ENCODE results near the gene RAB17.

Gene RAB17

GRCh38 chr2:237590272-237591140 lies at the start of gene RAB17:
TSS of gene RAB17 (minus strand) at chr2:237590734. CDS start at chr2:237586154, 4,580 bp downstream.
- DNase-seq (ENCODE audit: low read depth), result no peak

- DNase-seq (ENCODE audit: low read depth), result no peak
Observed at GRCh38 chr2:237639836-237640220, 49.3 kb upstream of the RAB17 start.

DNA sequence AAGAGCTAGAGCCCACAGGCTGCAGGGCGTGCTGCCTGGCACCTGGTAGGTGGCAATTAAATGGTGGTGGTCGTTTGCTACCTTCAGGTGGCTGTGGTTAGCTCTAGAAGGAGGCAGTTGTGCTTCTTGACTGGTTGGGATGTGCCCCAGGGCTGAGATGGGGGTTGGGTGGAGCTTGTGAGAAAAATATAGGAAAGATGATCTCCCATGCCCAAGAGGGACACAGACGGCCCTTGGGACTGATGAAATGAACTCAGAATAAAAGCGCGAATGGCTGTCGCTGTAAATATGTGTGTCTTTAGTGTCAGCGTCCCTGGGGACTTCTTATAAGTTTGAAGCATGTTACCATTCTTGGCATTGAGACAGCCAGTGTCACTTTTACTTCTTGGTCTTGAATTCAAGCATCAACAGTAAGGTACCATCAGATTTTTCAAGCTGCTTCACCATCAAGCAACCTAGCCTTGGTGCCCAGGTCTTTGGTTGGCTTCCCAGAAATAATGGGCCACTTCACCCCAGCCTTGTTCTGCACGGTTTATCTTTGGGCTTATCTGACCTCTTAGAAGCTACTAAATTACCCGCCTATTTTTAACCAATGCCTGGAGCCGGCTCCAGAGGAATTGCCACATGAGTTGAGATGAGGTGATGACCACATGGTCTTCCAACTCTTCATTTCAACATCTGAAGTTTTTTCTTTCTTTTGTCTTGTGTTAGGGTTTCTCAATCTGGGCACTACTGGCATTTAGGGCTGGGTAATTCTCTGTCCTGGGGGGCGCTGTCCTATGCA lies 48.7 kb upstream of the RAB17 start:
- no peak for DNase-seq (ENCODE audit: low read depth)

DNA sequence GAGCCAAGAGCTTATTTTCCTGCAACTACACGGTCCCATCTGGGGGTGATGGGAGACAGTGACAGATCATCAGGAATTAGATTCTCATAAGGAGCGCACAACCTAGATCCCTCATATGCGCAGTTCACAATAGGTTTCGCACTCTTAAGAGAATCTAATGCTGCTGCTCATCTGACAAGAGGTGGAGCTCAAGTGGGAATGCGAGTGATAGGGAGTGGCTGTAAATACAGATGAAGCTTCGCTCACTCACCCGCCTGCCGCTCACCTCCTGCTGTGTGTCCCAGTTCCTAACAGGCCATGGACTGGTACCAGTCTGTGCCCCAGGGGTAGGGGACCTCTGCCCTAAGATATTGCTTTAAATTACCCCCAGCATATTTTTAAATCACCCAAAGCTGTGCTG lies 47.6 kb upstream of the RAB17 start:
- no peak for DNase-seq (ENCODE audit: low read depth)

- DNase-seq (ENCODE audit: low read depth), result no peak
Observed at GRCh38 chr2:237637429-237638135, 47.0 kb upstream of the RAB17 start.

DNA sequence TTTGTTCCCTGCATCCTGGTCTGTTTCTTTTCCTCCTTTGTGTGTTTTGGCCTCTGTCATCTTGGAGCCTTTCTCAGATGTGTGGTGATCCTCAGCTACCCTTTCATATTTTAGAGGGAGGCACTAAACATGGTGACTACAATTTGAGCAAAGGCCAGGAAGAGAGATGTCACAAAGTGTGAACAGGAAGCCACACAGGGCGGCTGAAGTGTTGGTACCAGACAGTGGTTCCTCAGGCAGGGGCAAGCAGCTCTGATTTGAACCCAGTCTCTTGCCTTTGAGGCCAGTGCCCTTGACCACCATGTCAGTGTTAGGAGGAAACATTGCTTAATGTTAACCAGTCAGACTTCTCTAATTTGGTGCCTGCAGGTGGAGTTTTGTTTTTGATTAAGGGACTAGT lies 46.0 kb upstream of the RAB17 start:
- DNase-seq (ENCODE audit: low read depth), result no peak

- DNase-seq (ENCODE audit: low read depth), result no peak
Observed at GRCh38 chr2:237633061-237633561, 42.6 kb upstream of the RAB17 start.

DNA sequence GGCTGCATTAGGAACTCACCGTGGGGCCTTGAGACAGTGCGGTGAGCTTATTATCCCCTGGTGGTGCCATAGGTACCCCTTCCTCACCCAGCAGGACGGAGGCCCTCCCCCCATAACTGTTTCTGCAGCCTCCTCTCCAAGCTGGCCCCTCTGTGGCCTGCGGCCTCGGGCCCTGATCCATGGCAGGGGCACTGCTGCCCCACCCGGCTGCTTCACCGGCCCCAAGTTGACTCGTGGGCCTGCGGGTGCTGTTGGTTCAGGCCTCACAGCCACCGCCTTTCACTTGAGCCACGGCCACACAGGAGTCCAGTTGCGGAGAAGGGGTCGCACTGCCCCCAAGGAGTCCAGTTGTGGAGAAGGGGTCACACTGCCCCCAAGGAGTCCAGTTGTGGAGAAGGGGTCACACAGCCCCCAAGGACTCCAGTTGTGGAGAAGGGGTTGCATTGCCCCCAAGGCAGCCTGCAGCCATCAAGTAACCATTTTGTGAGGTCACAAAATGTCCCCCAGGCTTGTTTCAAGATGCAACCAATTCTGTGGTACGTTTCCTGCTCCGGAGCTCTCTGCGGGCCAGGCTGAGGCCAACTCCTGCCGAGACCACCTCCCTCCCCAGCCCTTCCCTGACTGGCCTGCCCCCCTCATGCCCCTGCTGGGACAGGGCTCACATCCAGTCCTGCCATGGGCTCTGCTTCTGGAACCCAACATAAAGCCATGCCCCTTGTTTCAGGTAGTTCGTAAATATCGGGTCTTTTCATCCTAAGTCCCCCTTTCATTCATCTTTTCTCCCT lies 41.5 kb upstream of the RAB17 start:
- DNase-seq (ENCODE audit: low read depth), result no peak

- DNase-seq (ENCODE audit: low read depth), result no peak
Observed at GRCh38 chr2:237631007-237631785, 40.7 kb upstream of the RAB17 start.

GRCh38 chr2:237630216-237631000 lies 39.9 kb upstream of the RAB17 start:
- no peak for DNase-seq (ENCODE audit: low read depth)

GRCh38 chr2:237629739-237630138 lies 39.2 kb upstream of the RAB17 start:
- DNase-seq (ENCODE audit: low read depth), result peak; percentile 67

DNA sequence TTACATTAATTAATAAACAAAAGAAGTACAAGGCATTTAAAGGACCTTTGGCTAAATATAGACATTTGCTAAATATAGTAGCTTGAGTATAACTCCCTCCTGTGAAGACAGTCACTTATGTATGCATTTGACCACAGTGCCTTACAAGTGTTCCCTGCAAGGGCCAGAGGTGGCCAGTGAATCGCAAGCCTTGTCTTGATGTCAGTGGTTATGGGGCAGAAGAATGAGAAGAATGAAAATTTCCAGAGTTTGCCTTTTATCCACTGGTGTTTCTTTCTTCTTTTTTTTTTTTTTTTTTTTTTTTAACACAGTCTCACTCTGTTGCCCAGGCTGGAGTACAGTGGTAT lies 38.6 kb upstream of the RAB17 start:
- no peak for DNase-seq (ENCODE audit: low read depth)

GRCh38 chr2:237628247-237629187 lies 38.0 kb upstream of the RAB17 start:
- no peak for DNase-seq (ENCODE audit: low read depth)

DNA sequence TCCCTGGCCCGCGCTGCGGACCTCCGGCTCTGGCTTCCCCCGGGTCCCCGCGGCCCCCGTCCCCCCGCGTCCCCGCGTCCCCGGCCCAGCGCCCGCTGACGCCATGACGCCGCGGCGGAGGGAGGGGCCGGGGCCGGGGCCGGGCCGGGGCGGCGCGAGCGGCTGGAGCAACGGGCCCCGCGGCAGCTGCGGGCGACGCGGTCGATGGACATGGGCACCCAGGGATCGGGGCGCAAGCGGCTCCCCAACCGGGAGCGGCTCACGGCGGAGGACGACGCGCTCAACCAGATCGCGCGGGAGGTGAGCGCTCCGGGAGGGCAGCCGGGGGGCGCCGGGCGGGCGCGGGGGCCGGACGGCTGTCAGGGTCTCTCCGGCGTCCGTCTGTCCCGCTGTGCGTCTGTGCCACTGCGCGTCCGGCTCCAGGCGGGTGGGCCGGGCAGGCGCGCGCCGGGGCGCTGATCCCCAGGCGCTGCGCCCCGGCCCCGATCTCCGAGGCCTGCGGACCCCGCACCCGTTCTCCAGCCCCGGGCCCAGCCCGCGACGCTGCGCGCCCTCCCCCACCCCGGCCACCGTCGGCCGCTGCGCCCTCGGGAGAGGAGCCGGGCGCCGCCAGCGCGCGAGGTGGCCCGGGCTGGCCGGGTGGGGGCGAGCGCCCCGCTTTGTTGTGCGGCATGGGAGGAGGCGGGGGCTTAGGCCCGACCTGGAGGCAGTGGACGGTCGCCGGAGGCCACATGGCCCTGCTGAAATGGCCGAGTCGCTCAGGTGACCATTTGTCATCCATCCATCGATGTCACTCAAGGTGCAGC lies 37.1 kb upstream of the RAB17 start, which contains the start of gene LRRFIP1:
Gene LRRFIP1 (plus strand): TSS at position 147 of the 806 bp plus-strand sequence. CDS start 58 bp downstream, at position 205.
- DNase-seq (ENCODE audit: low read depth), result no peak

DNA sequence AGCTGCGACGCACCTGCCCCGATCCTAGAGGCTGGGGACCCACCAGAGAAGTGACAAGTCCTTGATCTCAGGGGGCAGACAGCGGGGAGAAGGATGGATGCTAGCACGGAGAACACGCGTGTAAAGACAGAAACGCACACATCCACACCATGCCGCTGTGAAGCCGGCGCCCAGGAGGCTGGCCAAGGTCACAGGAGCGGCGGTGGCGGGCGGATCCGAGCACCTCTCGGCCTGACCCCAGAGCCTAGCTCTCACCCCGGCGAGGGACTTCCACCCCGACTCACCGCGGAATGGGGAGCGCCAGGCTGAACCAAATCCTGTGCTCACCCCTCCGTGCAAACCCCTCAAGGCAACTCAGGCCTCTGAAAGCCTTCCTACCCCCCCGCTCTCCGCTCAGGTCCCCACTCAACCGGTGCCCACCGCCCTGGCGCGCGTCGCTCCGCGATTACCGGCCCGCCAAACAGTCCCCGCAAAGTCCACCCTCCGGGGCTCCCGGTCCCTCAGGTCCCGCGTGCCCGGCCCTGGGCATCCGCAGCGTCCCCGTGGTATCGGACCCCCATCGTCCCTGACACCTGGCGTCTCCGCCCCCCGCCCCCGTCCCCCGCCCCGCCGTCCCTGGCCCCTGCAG lies 36.4 kb upstream of the RAB17 start:
- DNase-seq (ENCODE audit: low read depth), result no peak

- DNase-seq (ENCODE audit: low read depth), result no peak
Observed at GRCh38 chr2:237625777-237626176, 35.2 kb upstream of the RAB17 start.

DNA sequence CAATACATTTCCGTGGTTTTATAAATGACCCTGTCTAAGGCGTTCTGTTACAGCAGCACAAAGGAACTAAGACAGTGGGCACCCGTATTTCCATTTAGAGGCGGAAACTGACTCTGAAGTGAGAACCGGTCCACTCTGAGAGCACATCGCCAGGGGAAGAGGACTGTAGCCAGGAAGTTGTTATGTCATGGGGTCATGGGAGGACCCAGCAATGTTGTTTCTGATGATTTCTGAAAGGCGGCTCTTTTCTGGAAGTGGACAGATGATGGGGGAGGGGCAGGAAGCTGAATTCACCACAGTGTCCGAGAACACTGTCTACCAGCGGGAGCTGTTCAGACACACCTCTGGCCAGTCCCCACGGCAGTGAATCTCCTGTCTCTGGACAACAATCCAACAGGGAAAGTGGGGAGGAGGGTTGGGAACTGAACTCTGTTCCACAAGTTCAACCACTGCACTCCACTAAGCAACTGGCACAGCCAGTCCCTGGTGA lies 34.7 kb upstream of the RAB17 start:
- no peak for DNase-seq (ENCODE audit: low read depth)

All from iris pigment epithelial cell (primary cell).